ENCODE results near the gene GPR82. TPM values are rescaled to one million over a fixed set of nuclear protein-coding genes. Genes with fewer than 3 reads are reported as not detected.
A peak's percentile ranks its signal among the peaks of the same experiment; 100 is the strongest.

GPR82 gene
- polyA plus RNA-seq, 2 of the 4 experiments (the other 2 are of a cell fraction) = not detected

GRCh38 chrX:41728125-41728524, 4.1 kb downstream of the GPR82 start:
- 90% methylated on average over 3 of the region's 3 CpGs for WGBS (ENCODE audit: missing lambda C conversion rate)
- POLR2A ChIA-PET = no interaction called here
- no peak for DNase-seq (ENCODE audit: low read depth in 1 of 2, low spot score in 1 of 2)
- TF ChIP-seq CHD4 (IDR thresholded peaks at IDR 0.05; ENCODE audit: borderline replicate concordance) (no peak), ZC3H11A (IDR thresholded peaks at IDR 0.05) (no peak)
- Histone ChIP-seq H3K4me3 (no peak overlapping the region), H3K4me1 (0 out of 3 replicates have a peak, but pooled peaks cover 4% of the 10 kb centered on the region), H3K27ac (no peak overlapping the region), H3K9me3 (no peaks in the 10 kb centered on the region), H3K4me2 (no peak overlapping the region)
- no peak for FAIRE-seq
- no peak for ATAC-seq
- CTCF ChIA-PET = no interaction called here

GRCh38 chrX:41730081-41730480, 6.1 kb downstream of the GPR82 start:
- H3K9me3 ChIP-seq = no peaks in the 10 kb centered on the region
- DNase-seq (ENCODE audit: low read depth in 1 of 2, low spot score in 1 of 2) (no peak), FAIRE-seq (peak; percentile 76), ATAC-seq (no peak)
- 0 out of 3 replicates have a peak, but pooled peaks cover 4% of the 10 kb centered on the region for H3K4me1 ChIP-seq
- H3K4me3 ChIP-seq = no peak overlapping the region
- TF ChIP-seq FOSL2 (IDR thresholded peaks at IDR 0.05) = no peak
- no peak for TF ChIP-seq FOSL2 (CRISPR knock-in tag; IDR thresholded peaks at IDR 0.05)
- no peak for TF ChIP-seq BHLHE40 (IDR thresholded peaks at IDR 0.05; ENCODE audit: low read depth, low read length)
- TF ChIP-seq EHF (CRISPR knock-in tag; IDR thresholded peaks at IDR 0.05) = no peak
- no peak for TF ChIP-seq NFE2L2 (conservative IDR thresholded peaks at IDR 0.05; ENCODE audit: low read length)
- no peak for TF ChIP-seq HMGXB4 (CRISPR knock-in tag; IDR thresholded peaks at IDR 0.05; ENCODE audit: borderline replicate concordance)
- TF ChIP-seq TFCP2L1 (CRISPR knock-in tag; IDR thresholded peaks at IDR 0.05) = no peak
- TF ChIP-seq EHMT2 (IDR thresholded peaks at IDR 0.05; ENCODE audit: low read depth) = no peak
- TF ChIP-seq POLR2AphosphoS2 (conservative IDR thresholded peaks at IDR 0.05; ENCODE audit: low read length) = no peak
- TF ChIP-seq ZNF302 (CRISPR knock-in tag; IDR thresholded peaks at IDR 0.05) = no peak
- TF ChIP-seq CHD4 (IDR thresholded peaks at IDR 0.05; ENCODE audit: borderline replicate concordance) = no peak
- TF ChIP-seq MAZ (IDR thresholded peaks at IDR 0.05; ENCODE audit: borderline replicate concordance, low read depth, low read length) = no peak
- TF ChIP-seq CBX8 (IDR thresholded peaks at IDR 0.05) = no peak
- TF ChIP-seq CEBPB (IDR thresholded peaks at IDR 0.05) = no peak
- no peak for TF ChIP-seq FOSB (CRISPR knock-in tag; IDR thresholded peaks at IDR 0.05)
- no peak for TF ChIP-seq GATA3 (IDR thresholded peaks at IDR 0.05; ENCODE audit: borderline replicate concordance)
- CTCF ChIA-PET = no interaction called here
- H3K27ac ChIP-seq = no peak overlapping the region
- 82% methylated on average over 2 of the region's 2 CpGs for WGBS (ENCODE audit: missing lambda C conversion rate)
- POLR2A ChIA-PET = no interaction called here
- H3K4me2 ChIP-seq = no peak overlapping the region

GRCh38 chrX:41732260-41732659, 8.3 kb downstream of the GPR82 start:
- WGBS (ENCODE audit: missing lambda C conversion rate) = 97% methylated on average over 2 of the region's 2 CpGs
- no peak for DNase-seq (ENCODE audit: low read depth in 1 of 2, low spot score in 1 of 2)
- ChIA-PET POLR2A (no interaction called here), CTCF (interaction anchor here (0.5 kb wide), 1 partner anchor 266 kb away, joined by 3 read pairs; no protein-coding TSS in a partner anchor)
- Histone ChIP-seq H3K4me2 (no peak overlapping the region), H3K9me3 (no peaks in the 10 kb centered on the region), H3K4me3 (no peak overlapping the region), H3K4me1 (0 out of 3 replicates have a peak, but pooled peaks cover 4% of the 10 kb centered on the region), H3K27ac (no peak overlapping the region)
- peak; percentile 92 for FAIRE-seq
- TF ChIP-seq NPAS2 (CRISPR knock-in tag; IDR thresholded peaks at IDR 0.05; ENCODE audit: borderline replicate concordance) (no peak), MYC (IDR thresholded peaks at IDR 0.05; ENCODE audit: borderline replicate concordance, low read length) (no peak), HMGXB4 (CRISPR knock-in tag; IDR thresholded peaks at IDR 0.05; ENCODE audit: borderline replicate concordance) (no peak), HOXB13 (CRISPR knock-in tag; IDR thresholded peaks at IDR 0.05; ENCODE audit: low read depth) (no peak), KDM1A (IDR thresholded peaks at IDR 0.05; ENCODE audit: low read depth) (no peak), KDM5A (IDR thresholded peaks at IDR 0.05) (no peak), SREBF2 (IDR thresholded peaks at IDR 0.05) (no peak), HOXB5 (CRISPR knock-in tag; IDR thresholded peaks at IDR 0.05) (no peak), CBX2 (IDR thresholded peaks at IDR 0.05; ENCODE audit: borderline replicate concordance, low read depth) (no peak), ZNF302 (CRISPR knock-in tag; IDR thresholded peaks at IDR 0.05) (no peak), HES2 (IDR thresholded peaks at IDR 0.05) (no peak), RCOR1 (IDR thresholded peaks at IDR 0.05; ENCODE audit: low read depth, low read length) (no peak), RNF2 (IDR thresholded peaks at IDR 0.05; ENCODE audit: borderline replicate concordance, low read depth) (no peak), POLR2A (IDR thresholded peaks at IDR 0.05; ENCODE audit: low read length) (no peak), GATA3 (IDR thresholded peaks at IDR 0.05; ENCODE audit: borderline replicate concordance) (no peak)
- ATAC-seq = no peak

All from A549 (cell line).